Measurements from ENCODE around the gene SLC39A11.

Gene SLC39A11

DNA sequence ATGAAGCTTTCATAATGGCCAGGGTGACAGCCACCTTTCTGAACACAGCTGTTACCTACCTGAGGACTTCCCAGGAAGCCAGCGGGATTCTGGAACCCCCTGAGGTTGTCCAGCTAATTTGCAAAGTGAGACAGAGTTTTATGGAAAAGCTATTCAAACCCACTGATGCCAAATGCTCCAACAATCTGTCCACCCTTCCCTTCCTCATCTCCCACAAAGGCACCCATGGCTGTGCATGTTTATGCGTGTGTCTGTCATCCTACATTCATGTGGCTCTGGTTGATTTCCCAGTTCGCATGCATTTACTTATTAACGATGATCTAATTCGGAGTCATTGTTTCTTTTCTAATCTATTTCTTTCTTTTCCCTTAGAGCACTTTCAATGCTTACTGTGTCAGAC is 217.1 kb downstream of the SLC39A11 start:
- no peak for DNase-seq (ENCODE audit: low read depth, low spot score)

GRCh38 chr17:72872396-72872795 is 220.1 kb downstream of the SLC39A11 start:
- no peak overlapping the region for H3K4me3 ChIP-seq (ENCODE audit: low read length)
- no peak for DNase-seq (ENCODE audit: low read depth, low spot score)

More for the DNA sequence above, 217.1 kb downstream of the SLC39A11 start:
- H3K4me3 ChIP-seq (ENCODE audit: low read length): no peak overlapping the region

DNA sequence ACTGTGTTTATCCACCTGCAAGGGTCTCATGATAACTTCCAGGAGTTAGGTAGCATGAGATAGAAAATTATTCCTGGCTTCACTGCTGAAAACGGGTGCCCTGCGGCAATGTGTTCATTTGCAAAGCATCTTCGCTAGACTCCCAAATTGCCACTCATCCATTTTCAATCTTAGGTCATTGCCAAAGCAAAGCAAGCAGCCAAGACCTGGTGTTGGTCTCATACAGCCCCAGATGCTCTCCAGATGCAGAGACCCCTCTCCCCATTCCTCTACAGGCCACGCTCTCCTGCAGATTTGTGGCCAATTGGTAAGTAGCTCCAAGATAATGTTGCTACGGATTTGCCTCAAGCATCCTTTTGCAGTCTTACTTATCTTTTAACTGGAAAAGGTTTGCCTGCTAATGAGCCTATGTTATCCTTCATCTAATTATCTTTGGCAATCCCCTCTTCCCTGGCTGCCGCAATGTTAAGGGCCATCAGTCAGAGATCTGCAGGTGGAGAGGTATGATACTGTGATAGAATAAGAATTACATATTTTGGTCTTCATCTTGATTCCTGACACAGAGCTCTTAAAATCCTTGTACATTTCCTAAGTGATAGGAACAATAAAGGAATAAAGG is 222.0 kb downstream of the SLC39A11 start:
- H3K4me3 ChIP-seq (ENCODE audit: low read length): no peak overlapping the region
- DNase-seq (ENCODE audit: low read depth, low spot score): no peak

GRCh38 chr17:72869630-72870029 is 222.9 kb downstream of the SLC39A11 start:
- H3K4me3 ChIP-seq (ENCODE audit: low read length): no peak overlapping the region
- DNase-seq (ENCODE audit: low read depth, low spot score): no peak

- no peak overlapping the region for H3K4me3 ChIP-seq (ENCODE audit: low read length)
- DNase-seq (ENCODE audit: low read depth, low spot score): no peak
Observed at GRCh38 chr17:72865954-72866353, 226.5 kb downstream of the SLC39A11 start.

DNA sequence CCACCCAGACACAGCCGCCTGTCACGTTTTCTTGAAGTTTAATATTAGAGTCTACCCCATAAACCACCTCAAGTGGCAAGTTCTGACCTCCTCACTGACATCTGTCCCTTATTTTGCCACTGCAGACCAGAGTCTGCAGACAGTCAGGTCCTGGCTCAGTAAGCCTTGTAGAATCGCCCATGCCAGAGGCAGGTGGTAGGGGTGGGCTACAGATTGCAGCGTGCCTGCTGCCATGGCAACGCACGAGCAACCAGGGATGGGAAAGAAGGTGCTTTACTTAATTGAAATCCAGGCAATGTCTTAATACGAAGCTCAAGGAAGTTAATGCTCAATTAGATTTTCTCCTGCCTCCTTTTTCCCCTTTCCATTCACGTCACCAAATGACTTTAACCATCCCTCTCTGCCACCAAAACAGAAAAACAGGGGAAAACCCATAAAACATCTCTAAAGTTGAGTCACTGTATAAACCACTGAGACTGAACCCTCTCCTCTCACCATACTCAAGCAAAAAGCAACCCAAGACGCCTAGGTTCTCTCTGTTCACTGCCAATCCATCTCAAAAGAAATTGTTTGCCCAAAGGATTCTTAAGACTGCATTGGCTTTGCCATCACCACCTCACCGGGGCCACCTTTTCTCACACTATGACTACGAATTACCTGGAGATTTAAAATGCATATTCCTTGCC is 228.8 kb downstream of the SLC39A11 start:
- DNase-seq (ENCODE audit: low read depth, low spot score): no peak
- no peak overlapping the region for H3K4me3 ChIP-seq (ENCODE audit: low read length)

GRCh38 chr17:72862276-72862999 is 230.1 kb downstream of the SLC39A11 start:
- no peak overlapping the region for H3K4me3 ChIP-seq (ENCODE audit: low read length)
- DNase-seq (ENCODE audit: low read depth, low spot score): no peak

DNA sequence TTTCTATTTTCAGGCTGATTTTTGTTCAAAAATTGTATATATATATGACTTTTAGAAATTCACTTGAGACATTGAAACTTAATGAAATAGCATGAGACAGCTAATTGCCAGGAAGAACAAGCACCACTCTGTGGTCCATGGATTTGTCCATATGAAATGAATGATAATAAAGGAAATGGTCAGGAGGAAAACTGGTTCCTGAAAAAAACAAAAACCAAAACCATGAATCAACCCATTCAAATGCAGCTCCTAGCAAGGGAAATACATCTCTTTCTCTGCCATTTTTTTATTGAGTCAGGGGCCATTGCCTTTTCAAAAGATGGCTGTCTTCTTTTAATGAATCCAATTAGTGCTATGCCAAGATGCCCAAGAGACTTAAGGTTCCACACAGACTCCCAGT is 230.7 kb downstream of the SLC39A11 start:
- no peak for DNase-seq (ENCODE audit: low read depth, low spot score)
- H3K4me3 ChIP-seq (ENCODE audit: low read length): no peak overlapping the region

GRCh38 chr17:72860778-72861177 is 231.7 kb downstream of the SLC39A11 start:
- no peak overlapping the region for H3K4me3 ChIP-seq (ENCODE audit: low read length)
- no peak for DNase-seq (ENCODE audit: low read depth, low spot score)

- DNase-seq (ENCODE audit: low read depth, low spot score): no peak
- H3K4me3 ChIP-seq (ENCODE audit: low read length): no peak overlapping the region
Observed at GRCh38 chr17:72858826-72859495, 233.5 kb downstream of the SLC39A11 start.

DNA sequence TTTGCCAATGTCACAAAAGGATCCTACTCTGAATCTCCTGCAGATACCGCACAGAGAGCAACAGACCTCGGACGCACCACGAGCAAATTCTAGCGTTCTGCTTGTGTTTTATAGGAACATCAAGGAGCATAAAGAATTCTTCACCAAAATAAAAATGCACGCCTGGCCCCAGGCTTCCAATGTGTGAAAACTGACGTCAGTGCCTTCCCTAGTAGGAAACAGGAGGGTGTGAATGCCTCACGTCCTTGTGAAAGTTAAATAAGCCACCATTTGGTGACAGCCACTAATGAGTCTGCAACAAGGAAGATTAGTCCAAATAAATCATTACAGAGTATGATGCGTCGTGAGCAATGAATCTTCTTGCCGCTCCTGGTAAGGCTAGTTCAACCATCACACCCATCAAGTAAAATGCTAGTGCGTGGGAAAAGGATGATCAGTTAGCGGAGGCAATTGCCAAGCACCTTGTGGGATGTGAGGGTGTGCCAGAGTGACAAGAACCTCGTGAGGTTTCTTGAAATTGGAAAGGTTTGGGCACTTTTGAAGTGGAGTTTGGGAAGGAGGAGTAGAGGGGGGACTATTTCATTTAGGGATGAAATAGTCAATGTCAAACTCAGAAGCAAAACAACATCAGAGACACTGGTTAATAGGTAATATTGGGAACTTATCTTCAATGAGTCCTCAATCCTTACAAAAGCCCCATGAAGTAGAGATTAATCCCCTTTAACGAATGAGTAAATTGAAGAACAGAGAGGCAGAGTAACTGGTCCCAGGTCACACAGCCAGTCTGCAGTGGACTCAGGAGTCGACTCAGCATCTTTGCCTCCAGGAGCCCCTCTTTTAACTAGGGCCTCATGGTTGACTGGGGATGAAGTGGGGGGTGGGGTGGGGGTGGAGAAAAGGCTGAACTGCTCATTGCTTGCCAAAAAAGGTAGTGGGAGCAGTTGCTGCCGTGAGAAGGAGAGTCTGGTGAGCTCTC is 238.8 kb downstream of the SLC39A11 start:
- DNase-seq (ENCODE audit: low read depth, low spot score): no peak
- H3K4me3 ChIP-seq (ENCODE audit: low read length): no peak overlapping the region

- H3K4me3 ChIP-seq (ENCODE audit: low read length): no peak overlapping the region
Observed at GRCh38 chr17:72852277-72852938, 240.1 kb downstream of the SLC39A11 start.

DNA sequence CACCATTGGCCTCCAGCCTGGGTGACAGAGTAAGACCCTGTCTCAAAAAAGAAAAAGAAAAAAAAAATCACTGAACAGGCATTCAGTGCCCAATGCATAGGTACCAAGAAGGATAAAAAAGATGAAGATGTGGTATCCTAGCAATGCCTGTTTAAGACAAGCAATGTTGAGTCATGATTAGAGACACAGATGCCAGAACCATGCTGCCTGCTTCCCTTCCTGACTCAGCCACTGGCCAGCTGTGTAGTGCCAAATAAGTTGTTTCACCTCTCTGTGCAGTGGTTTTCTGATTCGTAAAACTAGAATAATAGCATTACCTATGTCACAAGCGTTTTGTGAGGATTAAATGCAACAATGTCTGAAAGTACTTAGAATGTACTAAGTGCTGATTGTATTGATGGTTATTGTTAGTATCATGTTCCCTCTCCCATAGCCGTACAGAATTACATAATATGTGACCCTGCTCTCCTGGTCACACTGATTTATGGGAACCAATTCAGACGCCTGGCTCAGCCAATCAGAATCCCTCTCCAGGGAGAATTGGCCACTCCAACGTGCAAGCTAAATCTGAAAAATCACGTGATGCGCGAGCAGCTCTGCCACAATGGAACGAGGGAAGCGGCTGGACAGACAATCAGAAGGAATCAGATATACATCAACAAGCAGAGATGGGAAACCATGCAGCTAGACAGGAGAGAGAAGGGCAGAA is 241.9 kb downstream of the SLC39A11 start:
- no peak for DNase-seq (ENCODE audit: low read depth, low spot score)

More at GRCh38 chr17:72852277-72852938, 240.1 kb downstream of the SLC39A11 start:
- no peak for DNase-seq (ENCODE audit: low read depth, low spot score)

GRCh38 chr17:72846399-72846798 is 246.1 kb downstream of the SLC39A11 start:
- no peak overlapping the region for H3K4me3 ChIP-seq (ENCODE audit: low read length)
- DNase-seq (ENCODE audit: low read depth, low spot score): no peak

More for the DNA sequence above, 241.9 kb downstream of the SLC39A11 start:
- no peak overlapping the region for H3K4me3 ChIP-seq (ENCODE audit: low read length)

DNA sequence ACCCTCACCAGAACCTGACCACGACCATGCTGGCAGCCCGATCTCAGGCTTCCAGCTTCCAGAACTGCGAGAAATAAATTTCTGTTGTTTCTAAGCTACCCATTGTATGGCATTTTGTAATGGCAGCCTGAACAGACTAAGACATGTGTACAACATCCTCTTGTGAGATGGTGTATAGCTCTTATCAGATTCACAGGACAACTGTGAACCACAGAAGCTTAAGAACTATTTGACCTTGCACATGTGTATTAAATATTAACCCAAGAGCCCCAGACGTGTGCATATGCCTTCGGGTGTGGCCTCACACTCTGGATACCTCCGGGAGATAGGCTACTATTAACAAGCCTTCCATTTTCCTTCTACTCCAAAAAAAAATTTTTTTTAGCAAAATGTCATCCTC is 248.9 kb downstream of the SLC39A11 start:
- no peak for DNase-seq (ENCODE audit: low read depth, low spot score)
- H3K4me3 ChIP-seq (ENCODE audit: low read length): no peak overlapping the region

- no peak for DNase-seq (ENCODE audit: low read depth, low spot score)
Observed at GRCh38 chr17:72840019-72840418, 252.5 kb downstream of the SLC39A11 start.

GRCh38 chr17:72839131-72839725 is 253.3 kb downstream of the SLC39A11 start:
- no peak for DNase-seq (ENCODE audit: low read depth, low spot score)
- H3K4me3 ChIP-seq (ENCODE audit: low read length): no peak overlapping the region

More at GRCh38 chr17:72840019-72840418, 252.5 kb downstream of the SLC39A11 start:
- no peak overlapping the region for H3K4me3 ChIP-seq (ENCODE audit: low read length)

All from Jurkat, Clone E6-1 (cell line).